ENCODE measurements around the gene SLC39A11. TPM values are rescaled to one million over a fixed set of nuclear protein-coding genes. Genes with fewer than 3 reads are reported as not detected.
"Not testable (repeated sequence)": the region's sequence is repeated elsewhere in the genome, so short reads cannot be mapped to it uniquely, and the experiment has no call there.

Gene SLC39A11
- total RNA-seq, 1 donor from 2014 or later: 23.2 TPM

DNA sequence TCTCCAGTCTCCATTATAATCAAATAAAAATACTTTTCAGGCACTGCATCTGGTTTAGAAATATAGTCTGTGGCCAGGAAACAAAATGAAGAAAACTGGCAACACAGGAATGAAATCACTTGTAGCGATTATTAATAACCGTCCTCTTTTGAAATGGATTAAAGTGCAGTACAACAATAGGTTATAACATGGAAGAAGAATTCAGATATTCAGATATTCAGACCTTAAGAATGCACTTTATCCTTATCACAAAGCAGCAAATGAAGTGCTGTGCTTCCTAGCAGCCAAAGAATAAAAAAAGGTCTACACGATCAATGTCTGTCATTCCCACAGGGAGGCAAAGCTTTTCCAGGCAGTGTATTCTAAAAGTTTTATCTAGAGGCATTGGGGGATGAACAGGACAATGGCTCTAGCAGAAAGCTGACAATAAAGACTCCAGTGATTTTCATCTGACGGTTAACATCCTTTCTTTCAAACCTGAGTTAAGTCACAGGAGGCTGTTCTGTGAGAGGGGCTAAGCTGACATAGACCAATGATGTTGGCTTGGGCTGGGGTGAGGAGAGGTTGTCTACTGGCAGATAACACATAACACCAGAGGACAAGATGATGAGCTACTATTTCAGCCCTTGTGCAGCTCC, 259.2 kb downstream of the SLC39A11 start:
- TF ChIP-seq, protein P1, sequence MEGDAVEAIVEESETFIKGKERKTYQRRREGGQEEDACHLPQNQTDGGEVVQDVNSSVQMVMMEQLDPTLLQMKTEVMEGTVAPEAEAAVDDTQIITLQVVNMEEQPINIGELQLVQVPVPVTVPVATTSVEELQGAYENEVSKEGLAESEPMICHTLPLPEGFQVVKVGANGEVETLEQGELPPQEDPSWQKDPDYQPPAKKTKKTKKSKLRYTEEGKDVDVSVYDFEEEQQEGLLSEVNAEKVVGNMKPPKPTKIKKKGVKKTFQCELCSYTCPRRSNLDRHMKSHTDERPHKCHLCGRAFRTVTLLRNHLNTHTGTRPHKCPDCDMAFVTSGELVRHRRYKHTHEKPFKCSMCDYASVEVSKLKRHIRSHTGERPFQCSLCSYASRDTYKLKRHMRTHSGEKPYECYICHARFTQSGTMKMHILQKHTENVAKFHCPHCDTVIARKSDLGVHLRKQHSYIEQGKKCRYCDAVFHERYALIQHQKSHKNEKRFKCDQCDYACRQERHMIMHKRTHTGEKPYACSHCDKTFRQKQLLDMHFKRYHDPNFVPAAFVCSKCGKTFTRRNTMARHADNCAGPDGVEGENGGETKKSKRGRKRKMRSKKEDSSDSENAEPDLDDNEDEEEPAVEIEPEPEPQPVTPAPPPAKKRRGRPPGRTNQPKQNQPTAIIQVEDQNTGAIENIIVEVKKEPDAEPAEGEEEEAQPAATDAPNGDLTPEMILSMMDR (conservative IDR thresholded peaks at IDR 0.05): no peak
- no peak for DNase-seq (ENCODE audit: extremely low spot score, unreplicated experiment)
- Mint-ChIP-seq H3K4me3 (no peak overlapping the region), H3K27ac (no peak overlapping the region), H3K36me3 (peaks cover 5% of the 10 kb centered on the region), H3K27me3 (no peaks in the 10 kb centered on the region), H3K9me3 (peaks cover 4% of the 10 kb centered on the region), H3K4me1 (ENCODE audit: unreplicated experiment) (peaks cover 26% of the 10 kb centered on the region)

DNA sequence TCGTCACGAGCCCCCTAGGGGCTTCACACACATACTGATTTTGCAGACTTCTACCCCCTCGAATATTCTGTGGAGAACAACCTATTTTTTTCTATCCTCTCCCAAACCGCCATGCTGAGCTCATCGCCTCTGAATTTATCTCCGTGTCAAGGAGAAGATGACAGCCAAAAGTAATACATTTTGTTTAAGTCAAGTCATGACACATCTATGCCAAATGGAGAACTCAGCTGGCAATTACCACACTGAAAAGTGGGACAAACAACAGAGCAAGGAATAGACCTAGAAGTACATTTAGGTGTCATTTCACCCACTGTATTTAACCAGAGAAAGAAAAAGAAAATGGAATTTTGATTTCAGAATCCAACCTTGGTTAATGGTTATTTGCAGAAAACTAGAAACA, 260.2 kb downstream of the SLC39A11 start:
- TF ChIP-seq, protein P1 (conservative IDR thresholded peaks at IDR 0.05): no peak
- Mint-ChIP-seq H3K27me3 (no peaks in the 10 kb centered on the region), H3K9me3 (peaks cover 4% of the 10 kb centered on the region), H3K4me1 (ENCODE audit: unreplicated experiment) (peaks cover 22% of the 10 kb centered on the region), H3K27ac (no peak overlapping the region), H3K4me3 (no peak overlapping the region), H3K36me3 (no peaks in the 10 kb centered on the region)
- DNase-seq (ENCODE audit: extremely low spot score, unreplicated experiment): no peak

DNA sequence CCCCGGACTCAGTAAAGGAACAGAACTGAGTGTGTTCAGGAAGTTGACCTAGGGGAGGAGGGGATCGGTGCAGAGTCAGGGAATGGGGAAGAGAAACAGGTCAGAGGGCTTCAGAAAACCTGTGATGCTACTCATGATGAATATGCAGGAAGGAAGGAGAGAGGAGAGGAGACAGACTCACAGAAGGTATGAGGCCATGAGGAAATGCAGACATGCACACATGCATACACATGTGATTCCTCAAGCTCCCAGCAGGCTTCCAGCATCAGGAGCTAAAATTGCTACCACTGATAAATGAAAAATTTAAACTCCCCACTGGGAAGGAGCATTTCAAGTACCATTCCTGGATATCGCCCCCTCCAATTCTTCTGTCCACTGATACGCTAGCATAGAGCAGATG, 262.6 kb downstream of the SLC39A11 start:
- Mint-ChIP-seq H3K27ac (no peak overlapping the region), H3K4me3 (no peak overlapping the region), H3K9me3 (peaks cover 4% of the 10 kb centered on the region), H3K27me3 (no peaks in the 10 kb centered on the region), H3K36me3 (peaks cover 4% of the 10 kb centered on the region), H3K4me1 (ENCODE audit: unreplicated experiment) (peaks cover 22% of the 10 kb centered on the region)
- no peak for DNase-seq (ENCODE audit: extremely low spot score, unreplicated experiment)
- TF ChIP-seq, protein P1 (conservative IDR thresholded peaks at IDR 0.05): peak; percentile 24

DNA sequence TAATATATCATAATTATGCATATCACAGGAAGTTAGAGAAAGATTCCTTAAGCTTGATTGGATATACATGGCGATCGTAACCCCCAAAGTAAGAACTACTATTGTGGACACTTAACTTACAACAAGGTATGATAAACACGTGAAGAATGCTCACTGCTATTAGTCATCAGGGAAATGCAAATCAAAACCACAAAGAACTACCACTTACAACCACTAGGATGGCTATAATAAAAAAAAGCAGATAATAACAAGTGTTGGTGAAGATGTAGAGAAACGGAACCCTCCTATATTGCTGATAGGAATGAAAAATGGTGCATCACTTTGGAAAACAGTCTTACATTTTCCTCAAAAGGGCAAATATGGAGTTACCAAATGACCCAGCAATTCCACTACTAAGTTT, 265.9 kb downstream of the SLC39A11 start:
- H3K4me1 Mint-ChIP-seq (ENCODE audit: unreplicated experiment): peaks cover 17% of the 10 kb centered on the region
- H3K27ac Mint-ChIP-seq: no peak overlapping the region
- no peak for DNase-seq (ENCODE audit: extremely low spot score, unreplicated experiment)
- H3K4me3 Mint-ChIP-seq: no peak overlapping the region
- H3K36me3 Mint-ChIP-seq: peaks cover 7% of the 10 kb centered on the region
- no peaks in the 10 kb centered on the region for H3K27me3 Mint-ChIP-seq
- peaks cover 7% of the 10 kb centered on the region for H3K9me3 Mint-ChIP-seq
- TF ChIP-seq, protein P1 (conservative IDR thresholded peaks at IDR 0.05): peak; percentile 53

DNA sequence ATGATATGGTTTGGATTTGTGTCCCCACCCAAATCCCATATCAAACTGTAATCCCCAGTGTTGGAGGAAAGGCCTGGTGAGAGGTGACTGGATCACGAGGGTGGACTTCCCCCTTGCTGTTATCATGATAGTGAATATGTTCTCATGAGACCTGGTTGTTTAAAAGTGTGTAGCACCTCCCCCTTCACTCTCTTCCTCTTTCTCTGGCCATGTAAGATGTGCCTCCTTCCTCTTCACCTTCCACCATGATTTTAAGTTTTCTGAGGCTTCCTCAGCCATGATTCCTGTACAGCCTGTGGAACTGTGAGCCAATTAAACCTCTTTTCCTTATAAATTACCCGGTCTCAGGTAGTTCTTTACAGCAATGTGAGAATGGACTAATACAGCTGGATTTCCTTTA, 266.4 kb downstream of the SLC39A11 start:
- H3K27ac Mint-ChIP-seq; H3K27me3 Mint-ChIP-seq; H3K4me3 Mint-ChIP-seq; DNase-seq (ENCODE audit: extremely low spot score, unreplicated experiment); H3K9me3 Mint-ChIP-seq; H3K36me3 Mint-ChIP-seq: not testable (repeated sequence)
- peaks cover 17% of the 10 kb centered on the region for H3K4me1 Mint-ChIP-seq (ENCODE audit: unreplicated experiment)

DNA sequence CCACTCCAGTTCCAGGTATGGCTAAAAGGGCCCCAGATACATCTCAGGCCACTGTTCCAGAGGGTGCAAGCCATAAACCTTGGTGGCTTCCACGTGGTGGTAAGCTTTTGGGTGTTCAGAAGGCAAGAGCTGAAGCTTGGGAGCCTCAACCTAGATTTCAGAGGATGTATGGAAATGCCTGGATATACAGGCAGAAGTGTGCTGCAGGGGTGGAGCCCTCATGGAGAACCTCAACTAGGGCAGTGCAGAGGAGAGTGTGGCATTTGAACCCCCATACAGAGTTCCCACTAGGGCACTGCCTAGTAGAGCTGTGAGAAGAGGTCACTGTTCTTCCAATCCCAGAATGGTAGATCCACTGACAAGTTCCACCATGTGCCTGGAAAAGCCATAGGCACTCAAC, 267.3 kb downstream of the SLC39A11 start:
- peaks cover 10% of the 10 kb centered on the region for H3K4me1 Mint-ChIP-seq (ENCODE audit: unreplicated experiment)
- no peak overlapping the region for H3K4me3 Mint-ChIP-seq
- H3K27me3 Mint-ChIP-seq: no peaks in the 10 kb centered on the region
- DNase-seq (ENCODE audit: extremely low spot score, unreplicated experiment): no peak
- H3K27ac Mint-ChIP-seq: no peak overlapping the region
- peaks cover 7% of the 10 kb centered on the region for H3K36me3 Mint-ChIP-seq
- peaks cover 7% of the 10 kb centered on the region for H3K9me3 Mint-ChIP-seq
- TF ChIP-seq, protein P1 (conservative IDR thresholded peaks at IDR 0.05): no peak

DNA sequence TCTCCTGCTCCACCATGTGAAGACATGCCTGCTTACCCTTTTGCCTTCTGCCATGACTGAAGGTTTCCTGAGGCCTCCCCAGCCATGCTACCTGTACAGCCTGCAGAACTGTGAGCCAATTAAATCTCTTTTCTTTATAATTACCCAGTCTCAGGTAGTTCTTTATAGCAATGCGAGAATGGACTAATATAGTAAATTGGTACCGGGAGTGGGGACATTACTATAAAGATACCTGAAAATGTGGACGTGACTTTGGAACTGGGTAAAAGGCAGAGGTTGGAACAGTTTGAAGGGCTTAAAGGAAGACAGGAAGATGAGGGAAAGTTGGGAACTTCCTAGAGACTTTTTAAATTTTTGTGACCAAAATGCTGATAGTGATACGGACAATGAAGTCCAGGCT, 268.2 kb downstream of the SLC39A11 start:
- not testable (repeated sequence) for H3K4me3 Mint-ChIP-seq; H3K4me1 Mint-ChIP-seq (ENCODE audit: unreplicated experiment); H3K27me3 Mint-ChIP-seq; H3K9me3 Mint-ChIP-seq; H3K36me3 Mint-ChIP-seq; DNase-seq (ENCODE audit: extremely low spot score, unreplicated experiment); H3K27ac Mint-ChIP-seq

Measured in type B pancreatic cell (in vitro differentiated cells).